ENCODE results near the gene ARSK. TPM values are rescaled to one million over a fixed set of nuclear protein-coding genes. Genes with fewer than 3 reads are reported as not detected.

Gene ARSK
- total and polyA plus RNA-seq, 2 of the 13 experiments (the other 11 are each of a cell fraction or from before 2014, with no cell fraction given) = 7.9 TPM

DNA sequence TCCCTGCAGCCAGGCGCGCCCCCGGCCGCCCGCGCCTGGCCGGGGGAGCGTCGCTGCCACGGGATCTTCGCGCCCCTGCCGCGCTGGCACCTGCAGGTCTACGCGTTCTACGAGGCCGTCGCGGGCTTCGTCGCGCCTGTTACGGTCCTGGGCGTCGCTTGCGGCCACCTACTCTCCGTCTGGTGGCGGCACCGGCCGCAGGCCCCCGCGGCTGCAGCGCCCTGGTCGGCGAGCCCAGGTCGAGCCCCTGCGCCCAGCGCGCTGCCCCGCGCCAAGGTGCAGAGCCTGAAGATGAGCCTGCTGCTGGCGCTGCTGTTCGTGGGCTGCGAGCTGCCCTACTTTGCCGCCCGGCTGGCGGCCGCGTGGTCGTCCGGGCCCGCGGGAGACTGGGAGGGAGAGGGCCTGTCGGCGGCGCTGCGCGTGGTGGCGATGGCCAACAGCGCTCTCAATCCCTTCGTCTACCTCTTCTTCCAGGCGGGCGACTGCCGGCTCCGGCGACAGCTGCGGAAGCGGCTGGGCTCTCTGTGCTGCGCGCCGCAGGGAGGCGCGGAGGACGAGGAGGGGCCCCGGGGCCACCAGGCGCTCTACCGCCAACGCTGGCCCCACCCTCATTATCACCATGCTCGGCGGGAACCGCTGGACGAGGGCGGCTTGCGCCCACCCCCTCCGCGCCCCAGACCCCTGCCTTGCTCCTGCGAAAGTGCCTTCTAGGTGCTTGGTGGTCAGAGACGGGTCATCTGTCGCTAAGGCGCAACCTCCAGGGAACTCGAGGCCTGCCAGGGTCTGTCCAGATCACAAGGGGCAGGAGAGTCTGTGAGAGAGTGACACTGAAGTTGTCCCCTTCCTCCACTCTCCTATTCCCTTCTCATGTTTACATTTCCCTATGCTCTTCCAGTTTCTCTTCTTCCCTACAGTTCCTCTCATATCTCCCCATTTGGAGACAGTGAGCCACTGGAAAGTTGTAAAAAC lies 66.3 kb downstream of the ARSK start (continued):
- TF ChIP-seq, protein P1, sequence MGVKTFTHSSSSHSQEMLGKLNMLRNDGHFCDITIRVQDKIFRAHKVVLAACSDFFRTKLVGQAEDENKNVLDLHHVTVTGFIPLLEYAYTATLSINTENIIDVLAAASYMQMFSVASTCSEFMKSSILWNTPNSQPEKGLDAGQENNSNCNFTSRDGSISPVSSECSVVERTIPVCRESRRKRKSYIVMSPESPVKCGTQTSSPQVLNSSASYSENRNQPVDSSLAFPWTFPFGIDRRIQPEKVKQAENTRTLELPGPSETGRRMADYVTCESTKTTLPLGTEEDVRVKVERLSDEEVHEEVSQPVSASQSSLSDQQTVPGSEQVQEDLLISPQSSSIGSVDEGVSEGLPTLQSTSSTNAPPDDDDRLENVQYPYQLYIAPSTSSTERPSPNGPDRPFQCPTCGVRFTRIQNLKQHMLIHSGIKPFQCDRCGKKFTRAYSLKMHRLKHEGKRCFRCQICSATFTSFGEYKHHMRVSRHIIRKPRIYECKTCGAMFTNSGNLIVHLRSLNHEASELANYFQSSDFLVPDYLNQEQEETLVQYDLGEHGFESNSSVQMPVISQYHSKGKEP (CRISPR knock-in tag; IDR thresholded peaks at IDR 0.05) = no peak
- TF ChIP-seq ZNF782 (CRISPR knock-in tag; IDR thresholded peaks at IDR 0.05; ENCODE audit: borderline replicate concordance) (no peak), ISL2 (CRISPR knock-in tag; IDR thresholded peaks at IDR 0.05) (0 out of 2 replicates have a peak, but pooled peaks have one; percentile 22), FIP1L1 (IDR thresholded peaks at IDR 0.05; ENCODE audit: borderline replicate concordance, insufficient read depth, low read depth, low read length) (no peak), SP5 (CRISPR knock-in tag; IDR thresholded peaks at IDR 0.05; ENCODE audit: borderline replicate concordance, low read depth) (no peak), PCBP1 (IDR thresholded peaks at IDR 0.05; ENCODE audit: borderline replicate concordance, low read depth, low read length) (no peak), ZNF431 (CRISPR knock-in tag; IDR thresholded peaks at IDR 0.05; ENCODE audit: borderline replicate concordance, low read depth) (no peak; the same call in 1 of the 2 replicates), TOPORS (CRISPR knock-in tag; IDR thresholded peaks at IDR 0.05) (no peak), ZNF772 (CRISPR knock-in tag; IDR thresholded peaks at IDR 0.05) (peak; percentile 85; the same call in 1 of the 2 replicates), ZIK1 (CRISPR knock-in tag; IDR thresholded peaks at IDR 0.05; ENCODE audit: borderline replicate concordance, low read depth) (no peak; the same call in 1 of the 2 replicates), ZNF496 (CRISPR knock-in tag; IDR thresholded peaks at IDR 0.05; ENCODE audit: insufficient replicate concordance) (no peak), ZSCAN31 (CRISPR knock-in tag; IDR thresholded peaks at IDR 0.05; ENCODE audit: low read depth) (peak; percentile 42; the same call in 1 of the 2 replicates), HMGA1 (CRISPR knock-in tag; conservative IDR thresholded peaks at IDR 0.05) (no peak), NCOA5 (CRISPR knock-in tag; IDR thresholded peaks at IDR 0.05) (no peak)
- TF ChIP-seq, protein P2, sequence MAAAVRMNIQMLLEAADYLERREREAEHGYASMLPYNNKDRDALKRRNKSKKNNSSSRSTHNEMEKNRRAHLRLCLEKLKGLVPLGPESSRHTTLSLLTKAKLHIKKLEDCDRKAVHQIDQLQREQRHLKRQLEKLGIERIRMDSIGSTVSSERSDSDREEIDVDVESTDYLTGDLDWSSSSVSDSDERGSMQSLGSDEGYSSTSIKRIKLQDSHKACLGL (CRISPR knock-in tag; IDR thresholded peaks at IDR 0.05) = peak; percentile 70; the same call in 1 of the 2 replicates
- TF ChIP-seq, protein P3, sequence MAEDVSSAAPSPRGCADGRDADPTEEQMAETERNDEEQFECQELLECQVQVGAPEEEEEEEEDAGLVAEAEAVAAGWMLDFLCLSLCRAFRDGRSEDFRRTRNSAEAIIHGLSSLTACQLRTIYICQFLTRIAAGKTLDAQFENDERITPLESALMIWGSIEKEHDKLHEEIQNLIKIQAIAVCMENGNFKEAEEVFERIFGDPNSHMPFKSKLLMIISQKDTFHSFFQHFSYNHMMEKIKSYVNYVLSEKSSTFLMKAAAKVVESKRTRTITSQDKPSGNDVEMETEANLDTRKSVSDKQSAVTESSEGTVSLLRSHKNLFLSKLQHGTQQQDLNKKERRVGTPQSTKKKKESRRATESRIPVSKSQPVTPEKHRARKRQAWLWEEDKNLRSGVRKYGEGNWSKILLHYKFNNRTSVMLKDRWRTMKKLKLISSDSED (CRISPR knock-in tag; IDR thresholded peaks at IDR 0.05) = 0 out of 2 replicates have a peak, but pooled peaks have one; percentile 51
- TF ChIP-seq, protein P4, sequence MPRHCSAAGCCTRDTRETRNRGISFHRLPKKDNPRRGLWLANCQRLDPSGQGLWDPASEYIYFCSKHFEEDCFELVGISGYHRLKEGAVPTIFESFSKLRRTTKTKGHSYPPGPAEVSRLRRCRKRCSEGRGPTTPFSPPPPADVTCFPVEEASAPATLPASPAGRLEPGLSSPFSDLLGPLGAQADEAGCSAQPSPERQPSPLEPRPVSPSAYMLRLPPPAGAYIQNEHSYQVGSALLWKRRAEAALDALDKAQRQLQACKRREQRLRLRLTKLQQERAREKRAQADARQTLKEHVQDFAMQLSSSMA (CRISPR knock-in tag; IDR thresholded peaks at IDR 0.05) = no peak
- TF ChIP-seq, protein P5, sequence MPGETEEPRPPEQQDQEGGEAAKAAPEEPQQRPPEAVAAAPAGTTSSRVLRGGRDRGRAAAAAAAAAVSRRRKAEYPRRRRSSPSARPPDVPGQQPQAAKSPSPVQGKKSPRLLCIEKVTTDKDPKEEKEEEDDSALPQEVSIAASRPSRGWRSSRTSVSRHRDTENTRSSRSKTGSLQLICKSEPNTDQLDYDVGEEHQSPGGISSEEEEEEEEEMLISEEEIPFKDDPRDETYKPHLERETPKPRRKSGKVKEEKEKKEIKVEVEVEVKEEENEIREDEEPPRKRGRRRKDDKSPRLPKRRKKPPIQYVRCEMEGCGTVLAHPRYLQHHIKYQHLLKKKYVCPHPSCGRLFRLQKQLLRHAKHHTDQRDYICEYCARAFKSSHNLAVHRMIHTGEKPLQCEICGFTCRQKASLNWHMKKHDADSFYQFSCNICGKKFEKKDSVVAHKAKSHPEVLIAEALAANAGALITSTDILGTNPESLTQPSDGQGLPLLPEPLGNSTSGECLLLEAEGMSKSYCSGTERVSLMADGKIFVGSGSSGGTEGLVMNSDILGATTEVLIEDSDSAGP (CRISPR knock-in tag; IDR thresholded peaks at IDR 0.05; ENCODE audit: borderline replicate concordance) = no peak
- TF ChIP-seq, protein P6, sequence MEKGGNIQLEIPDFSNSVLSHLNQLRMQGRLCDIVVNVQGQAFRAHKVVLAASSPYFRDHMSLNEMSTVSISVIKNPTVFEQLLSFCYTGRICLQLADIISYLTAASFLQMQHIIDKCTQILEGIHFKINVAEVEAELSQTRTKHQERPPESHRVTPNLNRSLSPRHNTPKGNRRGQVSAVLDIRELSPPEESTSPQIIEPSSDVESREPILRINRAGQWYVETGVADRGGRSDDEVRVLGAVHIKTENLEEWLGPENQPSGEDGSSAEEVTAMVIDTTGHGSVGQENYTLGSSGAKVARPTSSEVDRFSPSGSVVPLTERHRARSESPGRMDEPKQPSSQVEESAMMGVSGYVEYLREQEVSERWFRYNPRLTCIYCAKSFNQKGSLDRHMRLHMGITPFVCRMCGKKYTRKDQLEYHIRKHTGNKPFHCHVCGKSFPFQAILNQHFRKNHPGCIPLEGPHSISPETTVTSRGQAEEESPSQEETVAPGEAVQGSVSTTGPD (CRISPR knock-in tag; IDR thresholded peaks at IDR 0.05) = no peak

Measured in HepG2 (cell line).